Hematopoietic multipotent progenitor cell treated with erythropoietin and hydrocortisone succinate and interleukin-3 and kit ligand, for 4 days (in vitro differentiated cells): Measurements from ENCODE around the gene BBX.
"Not testable (repeated sequence)": the region's sequence is repeated elsewhere in the genome, so short reads cannot be mapped to it uniquely, and the experiment has no call there.

Experiments
- DNase-seq: peaks from one replicate; pipeline ENCODE4 v3.0.0-alpha.2; 2015

BBX gene

DNA sequence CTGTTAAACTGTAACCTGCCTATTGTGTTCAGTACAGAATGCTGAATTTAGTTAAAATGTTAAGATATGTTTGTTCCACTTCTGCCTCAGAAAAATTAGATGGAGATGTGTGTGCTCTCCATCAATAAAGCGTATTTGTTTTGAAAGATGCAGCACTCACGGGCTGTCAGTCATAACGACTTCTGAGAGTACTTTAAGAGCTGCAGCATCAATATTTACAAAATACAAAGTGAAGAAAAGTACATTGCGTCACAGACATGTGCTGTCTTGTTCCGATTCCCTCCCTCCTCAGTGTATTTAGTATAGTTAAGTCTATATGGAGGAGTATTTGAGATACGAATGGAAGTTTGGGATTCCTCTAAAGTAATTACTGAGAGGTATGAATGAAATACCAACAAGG lies 166.6 kb downstream of the BBX start:
- DNase-seq: no peak

DNA sequence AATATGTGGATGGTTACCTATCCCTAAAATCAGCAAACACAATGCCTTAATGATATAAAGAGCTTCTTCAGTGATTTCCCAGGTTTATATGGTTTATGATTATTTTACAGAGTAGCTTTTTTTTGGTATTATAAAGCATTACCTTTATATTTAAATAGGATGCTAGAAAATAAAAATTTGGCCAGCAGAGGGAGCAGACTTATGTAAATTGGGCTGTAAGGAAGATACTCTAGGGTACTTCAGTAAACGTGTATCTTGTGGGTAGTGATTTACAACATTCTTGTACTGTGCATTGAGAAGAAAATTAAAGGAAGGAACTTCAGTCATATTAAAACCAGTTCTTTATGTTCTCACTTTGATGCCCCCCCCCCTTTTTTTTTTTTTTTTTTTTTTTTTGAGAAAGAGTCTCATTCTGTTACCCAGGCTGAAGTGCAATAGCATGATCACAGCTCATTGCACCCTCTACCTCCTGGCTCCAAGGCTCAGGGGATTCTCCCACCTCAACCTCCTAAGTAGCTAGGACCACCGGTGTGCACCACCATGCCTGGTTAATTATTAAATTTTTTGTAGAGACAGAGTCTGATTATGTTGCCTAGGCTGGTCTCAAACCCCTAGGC lies 167.9 kb downstream of the BBX start:
- DNase-seq: peak; percentile 87

DNA sequence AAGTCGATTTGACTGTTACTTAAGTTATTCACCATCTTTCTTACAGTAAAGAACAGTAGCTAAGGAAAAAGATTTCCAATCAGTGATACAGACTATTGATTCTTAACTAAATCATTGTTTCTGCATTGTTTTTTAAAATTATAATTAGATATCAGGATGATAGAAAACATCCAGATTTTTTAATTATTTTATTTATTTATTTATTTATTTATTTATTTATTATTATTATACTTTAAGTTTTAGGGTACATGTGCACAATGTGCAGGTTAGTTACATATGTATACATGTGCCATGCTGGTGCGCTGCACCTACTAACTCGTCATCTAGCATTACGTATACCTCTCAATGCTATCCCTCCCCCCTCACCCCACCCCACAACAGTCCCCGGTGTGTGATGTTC lies 169.2 kb downstream of the BBX start:
- DNase-seq: not testable (repeated sequence)

DNA sequence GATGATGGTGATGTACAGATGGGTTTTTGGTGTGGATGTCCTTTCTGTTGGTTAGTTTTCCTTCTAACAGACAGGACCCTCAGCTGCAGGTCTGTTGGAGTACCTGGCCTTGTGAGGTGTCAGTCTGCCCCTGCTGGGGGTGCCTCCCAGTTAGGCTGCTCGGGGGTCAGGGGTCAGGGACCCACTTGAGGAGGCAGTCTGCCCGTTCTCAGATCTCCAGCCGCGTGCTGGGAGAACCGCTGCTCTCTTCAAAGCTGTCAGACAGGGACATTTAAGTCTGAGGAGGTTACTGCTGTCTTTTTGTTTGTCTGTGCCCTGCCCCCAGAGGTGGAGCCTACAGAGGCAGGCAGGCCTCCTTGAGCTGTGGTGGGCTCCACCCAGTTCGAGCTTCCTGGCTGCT lies 174.6 kb downstream of the BBX start:
- DNase-seq: not testable (repeated sequence)

DNA sequence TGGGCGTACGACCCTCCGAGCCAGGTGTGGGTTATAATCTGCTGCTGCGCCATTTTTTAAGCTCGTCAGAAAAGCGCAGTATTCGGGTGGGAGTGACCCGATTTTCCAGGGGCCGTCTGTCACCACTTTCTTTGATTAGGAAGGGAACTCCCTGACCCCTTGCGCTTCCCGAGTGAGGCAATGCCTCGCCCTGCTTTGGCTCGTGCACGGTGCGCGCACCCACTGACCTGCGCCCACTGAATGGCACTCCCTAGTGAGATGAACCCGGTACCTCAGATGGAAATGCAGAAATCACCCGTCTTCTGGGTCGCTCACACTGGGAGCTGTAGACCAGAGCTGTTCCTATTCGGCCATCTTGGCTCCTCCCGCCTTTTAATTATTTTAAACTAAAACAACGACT lies 175.1 kb downstream of the BBX start:
- not testable (repeated sequence) for DNase-seq

DNA sequence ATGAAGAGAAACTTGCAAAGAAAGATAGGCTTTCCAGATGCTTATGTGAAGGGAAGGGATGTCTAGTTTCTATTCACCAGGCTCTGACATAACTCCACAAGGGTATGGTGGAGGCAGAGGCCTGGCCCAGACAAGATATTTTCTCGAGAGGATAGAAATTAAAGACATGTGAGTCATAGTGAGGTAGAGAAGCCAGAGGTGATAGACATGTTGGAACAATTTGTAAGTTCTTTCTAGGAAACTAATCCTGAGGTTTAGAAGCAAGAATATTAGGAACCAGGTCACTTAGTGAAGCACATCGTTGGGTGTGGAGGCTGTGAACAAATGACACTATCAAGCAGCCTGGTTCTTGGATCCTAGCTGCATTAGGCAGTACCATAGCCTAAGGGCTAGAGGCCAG lies 176.9 kb downstream of the BBX start:
- no peak for DNase-seq

DNA sequence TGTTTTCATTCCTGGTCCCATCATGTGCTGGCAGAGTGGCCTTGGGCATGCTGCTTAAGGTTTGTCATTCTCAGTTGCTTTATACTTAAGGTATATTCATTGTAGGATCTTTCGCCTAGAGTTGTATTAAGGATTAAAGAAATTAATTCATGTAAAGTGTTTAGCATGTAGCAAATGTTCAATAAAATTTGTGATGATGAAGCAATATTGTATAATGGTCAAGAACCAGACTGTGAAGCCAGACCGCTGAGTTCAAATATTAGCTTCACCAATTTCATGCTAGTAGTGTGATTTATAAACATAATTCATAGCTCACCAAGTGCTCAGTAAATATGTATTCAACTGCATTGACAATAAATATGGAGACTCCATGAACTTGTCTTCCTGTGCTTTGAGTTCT lies 178.5 kb downstream of the BBX start:
- no peak for DNase-seq

DNA sequence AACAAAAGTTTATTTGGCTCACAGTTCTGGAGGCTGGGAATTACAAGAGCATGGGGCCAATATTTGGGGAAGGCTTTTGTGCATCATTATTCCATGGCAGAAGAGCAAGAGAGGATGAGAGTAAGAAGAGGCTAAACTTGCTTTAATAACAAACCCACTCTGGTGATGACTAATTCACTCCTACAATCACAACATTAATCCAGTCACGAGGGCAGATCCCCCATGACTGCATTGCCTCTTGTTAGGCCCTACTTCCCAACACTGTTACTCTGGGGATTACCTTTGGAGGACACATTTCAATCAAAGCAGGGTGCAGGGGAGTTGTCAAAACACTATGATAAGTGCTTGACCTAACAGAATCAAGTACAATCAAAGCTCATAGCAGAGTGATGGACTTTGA lies 181.7 kb downstream of the BBX start:
- DNase-seq: no peak

DNA sequence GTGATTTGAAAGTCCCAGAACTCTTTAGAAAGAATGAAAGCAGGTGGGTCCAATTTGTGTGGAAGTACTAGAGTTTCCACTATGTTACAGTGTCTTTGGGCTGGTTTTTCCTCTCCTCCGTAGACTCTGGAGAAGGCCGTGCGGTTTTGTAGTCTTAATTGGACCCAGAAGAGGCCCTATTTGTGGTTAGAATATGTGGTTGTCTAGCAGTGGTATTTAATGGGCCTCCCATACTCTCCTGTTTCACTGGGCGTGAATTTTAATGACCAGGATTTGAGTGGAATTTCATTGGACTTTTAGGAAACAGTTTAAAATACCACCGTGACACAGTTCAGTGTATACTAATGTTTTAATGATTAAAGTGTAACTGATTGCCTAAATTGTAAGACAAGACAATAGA lies 182.3 kb downstream of the BBX start:
- DNase-seq: no peak

DNA sequence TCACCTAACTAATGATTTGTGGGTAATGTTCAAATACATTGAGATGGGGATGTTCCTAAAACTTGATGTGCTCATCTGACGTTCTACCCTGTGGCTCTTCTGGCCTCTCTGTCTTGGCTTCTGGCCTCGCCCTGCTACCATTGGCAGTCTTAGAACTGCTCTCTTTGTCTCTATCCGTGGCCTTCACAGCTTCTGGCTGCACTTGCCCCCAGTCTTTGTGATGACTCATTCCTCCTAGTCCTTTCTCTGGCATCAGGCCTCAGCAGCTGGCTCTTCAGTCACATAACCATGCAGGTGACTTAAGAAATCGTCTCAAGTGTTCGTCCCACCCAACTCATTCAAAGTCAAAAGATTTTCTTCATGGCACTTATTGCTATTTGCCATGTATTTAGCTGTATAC lies 188.1 kb downstream of the BBX start:
- DNase-seq: peak; percentile 34

DNA sequence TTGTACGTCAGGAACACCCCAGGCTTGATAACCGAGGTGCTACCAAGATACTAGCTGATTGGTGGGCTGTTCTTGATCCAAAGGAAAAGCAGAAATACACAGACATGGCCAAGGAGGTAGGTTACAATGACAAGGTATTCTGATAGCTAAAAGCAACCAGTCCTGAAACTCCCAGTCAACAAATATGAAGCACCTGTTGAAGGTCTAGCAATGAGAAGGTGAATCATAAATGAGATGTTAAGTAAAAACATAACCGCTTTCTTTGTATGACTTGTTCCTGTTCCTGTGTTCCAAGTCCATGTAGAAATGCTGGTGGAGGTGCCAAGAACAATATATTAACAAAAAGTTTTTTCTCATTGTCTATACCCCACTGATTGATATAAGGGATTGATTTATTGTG lies 194.0 kb downstream of the BBX start:
- DNase-seq: no peak

DNA sequence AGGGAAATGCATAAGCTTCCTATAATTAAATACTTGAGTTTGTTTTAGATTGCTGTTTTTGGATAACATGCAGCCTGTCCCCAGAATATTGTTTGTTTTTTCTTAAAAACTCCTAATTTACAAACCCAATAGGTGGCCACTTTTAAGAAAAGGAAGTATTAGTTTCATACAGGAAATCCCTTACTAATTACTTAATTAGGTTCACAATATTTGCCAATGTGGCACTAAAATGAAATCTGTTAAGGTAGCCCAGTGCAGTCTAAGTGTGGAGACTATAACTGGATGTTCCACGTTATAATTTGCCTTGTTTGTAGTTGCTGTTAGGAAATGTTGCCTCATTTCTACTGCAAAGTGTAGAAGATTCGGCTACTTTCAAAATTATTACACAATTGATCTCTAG lies 195.8 kb downstream of the BBX start:
- no peak for DNase-seq

DNA sequence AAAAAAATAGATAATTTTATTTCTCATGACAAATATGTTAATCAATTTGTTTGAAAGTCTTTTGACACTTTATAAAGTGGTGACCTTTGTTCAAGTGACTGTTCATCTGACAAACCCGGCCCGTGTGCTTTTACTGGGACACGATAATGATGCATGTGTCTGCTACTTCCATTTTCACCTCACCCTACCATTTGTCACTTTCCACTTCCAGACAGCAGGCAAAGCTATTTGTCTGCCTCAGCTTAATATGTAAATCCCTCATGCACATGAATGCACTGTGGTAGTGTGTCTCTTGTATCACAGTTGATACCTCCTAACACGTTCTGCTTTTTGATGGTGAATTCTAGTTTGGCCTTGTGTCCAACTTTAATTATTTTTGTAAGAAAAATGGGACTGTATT lies 204.3 kb downstream of the BBX start:
- no peak for DNase-seq

DNA sequence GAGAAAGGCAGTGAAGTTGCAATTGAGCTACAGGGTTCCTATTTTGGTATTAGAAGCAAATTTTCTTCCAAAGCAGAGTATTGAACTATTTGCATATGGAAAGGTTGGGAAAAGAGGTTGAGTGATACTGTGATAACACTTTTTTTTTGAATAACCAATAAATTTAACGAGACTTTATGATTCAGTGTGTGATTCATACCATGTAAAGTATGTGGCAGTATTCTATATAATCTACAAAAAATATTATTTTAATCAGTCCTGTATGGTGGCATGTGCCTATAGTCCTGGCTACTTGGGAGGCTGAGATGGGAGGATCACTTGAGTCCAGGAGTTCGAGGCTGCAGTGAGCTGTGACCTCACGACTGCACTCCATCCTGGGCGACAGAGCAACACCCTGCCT lies 206.9 kb downstream of the BBX start:
- DNase-seq: no peak

DNA sequence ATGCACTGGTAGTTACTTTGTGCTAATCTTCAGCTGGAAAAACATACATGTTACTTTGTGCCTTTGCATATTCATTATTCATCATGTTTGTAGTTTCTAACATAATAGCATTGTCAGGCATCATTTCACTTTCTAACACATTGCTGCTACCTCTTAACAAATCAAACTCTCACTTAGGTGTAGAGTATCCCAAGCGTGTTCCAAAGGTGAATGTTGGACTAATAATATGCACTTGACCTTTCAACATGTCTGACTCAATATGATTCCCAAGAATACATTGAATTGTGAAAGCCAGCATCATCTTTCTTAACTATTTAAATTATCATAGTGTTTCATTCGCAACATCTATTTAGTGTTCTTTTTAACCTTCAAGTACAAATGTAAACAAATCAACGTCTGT lies 211.6 kb downstream of the BBX start:
- DNase-seq: no peak

DNA sequence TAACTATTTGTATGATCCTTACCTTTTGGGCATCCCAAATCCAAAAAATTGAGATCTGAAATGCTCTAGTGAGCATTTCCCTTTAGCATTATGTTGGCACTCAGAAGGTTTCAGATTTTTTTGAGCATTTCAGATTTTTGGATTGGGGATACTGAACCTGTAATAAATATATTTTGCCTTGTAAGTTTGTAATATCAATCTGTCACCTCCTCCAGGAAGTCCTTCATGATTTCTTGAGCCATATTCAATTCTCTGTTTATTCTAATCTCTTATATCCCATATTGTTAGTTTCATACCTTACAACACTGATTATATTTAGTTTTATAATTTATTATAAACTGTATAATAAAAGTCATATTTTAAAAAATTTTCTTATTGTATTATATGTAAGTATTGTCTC lies 215.2 kb downstream of the BBX start:
- no peak for DNase-seq

DNA sequence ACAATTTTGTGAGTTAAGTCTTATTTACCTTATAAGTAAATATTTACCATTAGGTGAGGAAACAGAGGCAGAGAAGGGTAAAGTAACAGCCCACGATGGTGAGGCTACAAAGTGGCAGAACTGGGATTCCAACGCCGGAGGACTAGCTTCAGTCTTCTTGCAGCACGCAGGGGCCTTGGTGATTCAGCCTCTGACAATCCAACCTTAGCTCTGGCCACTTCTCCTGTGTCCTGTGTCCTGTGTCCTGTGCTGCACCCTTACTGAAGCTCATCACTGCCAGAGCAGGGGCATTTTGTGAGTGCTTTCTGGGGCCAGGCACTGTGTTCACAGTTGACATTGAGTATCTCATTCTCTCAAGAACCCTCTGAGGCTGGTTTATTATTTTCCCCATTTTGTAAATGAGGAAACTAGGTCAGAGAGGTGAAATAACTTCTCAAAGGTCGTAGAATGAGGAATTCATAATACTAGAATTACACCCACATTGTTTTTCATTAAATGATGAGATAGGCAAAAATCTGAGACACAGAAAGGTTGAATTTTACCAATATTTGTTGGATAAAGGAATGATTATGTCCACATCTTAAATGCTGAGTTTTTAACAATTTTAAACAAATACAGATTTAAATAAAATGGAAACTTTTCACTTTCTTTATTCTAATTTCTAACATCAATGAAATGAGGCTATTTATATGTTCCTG lies 215.9 kb downstream of the BBX start:
- no peak for DNase-seq

DNA sequence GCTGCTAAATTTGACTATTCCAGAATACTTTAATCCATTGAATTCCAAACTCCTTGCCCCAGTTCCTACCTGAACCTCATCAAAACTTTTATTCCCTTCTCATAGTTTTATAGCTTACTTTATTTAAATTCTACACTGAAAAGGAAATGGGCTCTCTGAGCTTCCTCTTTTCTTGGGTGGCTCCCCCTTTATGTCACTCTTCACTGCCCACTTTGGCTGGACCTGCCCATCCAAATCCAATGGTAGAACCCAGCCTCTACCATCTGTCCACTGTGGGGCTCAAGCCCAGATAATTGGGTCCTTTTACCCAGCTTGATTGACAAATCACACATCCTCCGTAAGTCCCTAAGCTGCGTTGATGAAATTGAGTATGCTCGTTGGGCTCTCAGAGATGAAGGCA lies 216.5 kb downstream of the BBX start:
- DNase-seq: peak; percentile 30

DNA sequence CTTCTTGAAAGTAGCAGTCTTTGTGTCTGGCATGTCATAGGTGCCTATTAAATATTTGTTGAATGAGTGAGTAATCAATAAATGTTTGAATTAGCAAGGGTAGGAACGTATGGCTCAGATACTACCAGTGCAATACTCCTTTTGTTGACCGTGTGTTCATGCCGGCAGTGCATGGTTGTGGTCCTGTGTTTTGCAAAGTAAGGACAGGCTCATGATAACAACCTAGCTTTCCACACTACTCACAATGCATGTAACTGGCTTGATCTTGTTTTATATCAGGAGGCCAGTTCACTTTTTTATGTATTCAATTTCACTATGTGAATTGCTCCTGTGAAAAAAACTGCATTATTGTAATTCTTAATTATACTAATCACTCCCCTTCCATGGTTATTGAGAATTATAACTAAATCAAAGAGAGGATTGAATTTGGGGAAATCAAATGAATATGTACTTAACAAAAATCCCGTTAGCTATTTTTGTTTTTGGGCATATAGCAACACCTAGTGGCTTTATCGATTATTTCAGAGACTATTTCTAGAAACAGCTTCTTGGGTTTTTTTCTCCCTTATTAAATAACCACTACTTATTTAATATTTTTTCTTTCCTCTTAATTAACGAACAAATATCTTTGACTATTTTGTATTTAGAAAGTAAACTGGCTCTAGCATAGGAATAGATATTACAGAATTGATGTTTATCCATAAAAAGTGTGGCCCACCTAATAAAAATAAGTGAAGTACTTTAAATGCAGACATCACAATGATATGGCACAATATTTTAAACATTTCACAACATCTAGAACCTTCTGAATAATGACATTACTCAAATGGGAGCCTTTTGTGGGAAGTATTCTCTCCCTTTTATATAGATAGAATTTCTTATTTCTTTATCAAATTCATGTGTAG lies 218.5 kb downstream of the BBX start:
- DNase-seq: peak; percentile 66

DNA sequence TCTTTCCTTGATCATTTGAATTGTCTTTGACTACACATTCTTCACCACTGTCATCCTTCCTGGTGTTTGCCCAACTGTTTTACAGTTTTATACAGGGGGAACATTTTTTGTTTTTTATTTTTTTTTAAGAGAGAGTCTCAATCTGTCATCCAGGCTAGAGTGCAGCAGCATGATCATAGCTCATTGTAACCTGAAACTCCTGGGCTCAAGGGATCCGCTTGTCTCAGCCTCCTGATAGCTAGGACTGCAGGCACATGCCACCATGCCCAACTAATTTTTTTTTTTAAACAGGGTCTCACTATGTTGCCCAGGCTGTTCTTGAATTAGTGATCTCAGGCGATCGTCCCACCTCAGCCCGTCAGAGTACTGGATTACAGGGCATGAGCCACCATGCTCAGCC lies 222.6 kb downstream of the BBX start:
- DNase-seq: no peak

DNA sequence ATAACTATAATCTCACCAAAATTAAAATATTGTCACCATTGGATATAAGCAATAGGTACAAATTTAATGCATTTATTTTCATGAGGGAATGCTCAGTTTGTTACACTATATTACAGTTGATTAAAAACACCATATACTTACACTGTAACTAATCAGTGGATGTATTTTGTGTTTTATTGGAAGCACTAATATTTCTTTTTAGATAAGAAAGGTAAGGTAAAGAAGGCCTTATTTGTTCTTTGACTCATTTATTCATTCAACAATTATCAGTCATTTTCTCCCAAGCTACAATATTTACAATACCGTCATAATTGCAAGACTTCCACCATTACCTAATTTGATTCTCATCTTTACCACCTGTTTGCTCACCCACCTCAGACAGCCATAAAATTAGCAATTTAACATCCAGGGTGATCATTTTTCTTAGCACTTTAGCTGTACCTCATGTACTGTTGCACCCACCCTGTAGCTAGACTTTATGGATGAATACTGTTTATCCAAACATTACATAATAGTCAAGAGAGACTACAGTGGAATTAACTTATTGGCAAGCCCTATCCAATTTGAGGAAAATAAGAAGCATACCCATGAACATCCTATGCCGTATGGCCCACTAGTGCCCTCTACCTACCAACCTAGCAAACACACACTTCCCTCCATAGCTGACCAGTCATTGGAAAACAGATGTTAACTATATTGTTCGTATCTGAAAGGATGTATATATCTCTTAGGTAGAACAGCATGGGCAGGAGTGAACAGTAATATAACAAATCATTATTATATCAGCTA lies 229.6 kb downstream of the BBX start:
- DNase-seq: peak; percentile 60

DNA sequence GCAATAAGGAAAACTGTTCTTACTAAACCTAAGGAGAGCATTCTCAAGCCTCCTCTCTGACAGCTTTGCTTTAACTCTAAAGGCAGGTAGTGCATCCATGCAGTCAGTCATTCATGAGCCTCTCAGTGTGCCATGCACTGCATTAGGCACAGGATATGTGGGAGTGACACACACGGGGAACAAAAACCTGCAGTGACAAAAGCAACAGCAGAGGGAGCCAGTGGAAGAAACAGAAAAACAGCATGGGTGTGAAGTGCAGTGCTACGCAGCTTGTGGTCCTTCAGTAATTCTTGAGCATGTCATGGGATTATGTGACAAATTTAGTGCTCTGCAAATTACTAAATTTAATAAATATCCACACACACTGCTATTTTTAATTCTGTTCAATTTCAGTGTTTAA lies 230.7 kb downstream of the BBX start:
- peak; percentile 75 for DNase-seq

DNA sequence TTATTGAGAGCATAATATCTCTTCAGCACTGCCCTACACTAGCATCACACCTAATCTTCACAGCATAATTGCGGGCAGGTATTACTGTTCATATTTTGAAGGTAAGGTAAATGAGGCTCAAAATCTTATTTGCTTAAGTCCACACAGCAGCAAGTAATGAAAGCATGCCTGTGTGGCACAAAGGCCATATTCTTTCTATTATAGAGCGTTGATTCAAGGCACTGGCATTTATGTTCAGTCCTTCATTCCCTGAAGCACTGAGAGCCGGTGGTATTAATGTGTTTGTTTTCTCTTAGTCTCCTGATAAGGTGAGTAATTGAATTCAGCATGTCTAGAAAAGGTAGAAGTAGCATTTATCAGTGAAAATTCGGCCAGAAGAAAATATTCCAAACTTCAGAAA lies 231.2 kb downstream of the BBX start:
- no peak for DNase-seq
